AG20443 (cell line): ENCODE results near the gene PDE8B.

ENCODE experiments used
- DNase-seq: peaks from one replicate; pipeline ENCODE4 v3.0.0; 2012; ENCODE audit warnings: low spot score, mixed read lengths

PDE8B gene

DNA sequence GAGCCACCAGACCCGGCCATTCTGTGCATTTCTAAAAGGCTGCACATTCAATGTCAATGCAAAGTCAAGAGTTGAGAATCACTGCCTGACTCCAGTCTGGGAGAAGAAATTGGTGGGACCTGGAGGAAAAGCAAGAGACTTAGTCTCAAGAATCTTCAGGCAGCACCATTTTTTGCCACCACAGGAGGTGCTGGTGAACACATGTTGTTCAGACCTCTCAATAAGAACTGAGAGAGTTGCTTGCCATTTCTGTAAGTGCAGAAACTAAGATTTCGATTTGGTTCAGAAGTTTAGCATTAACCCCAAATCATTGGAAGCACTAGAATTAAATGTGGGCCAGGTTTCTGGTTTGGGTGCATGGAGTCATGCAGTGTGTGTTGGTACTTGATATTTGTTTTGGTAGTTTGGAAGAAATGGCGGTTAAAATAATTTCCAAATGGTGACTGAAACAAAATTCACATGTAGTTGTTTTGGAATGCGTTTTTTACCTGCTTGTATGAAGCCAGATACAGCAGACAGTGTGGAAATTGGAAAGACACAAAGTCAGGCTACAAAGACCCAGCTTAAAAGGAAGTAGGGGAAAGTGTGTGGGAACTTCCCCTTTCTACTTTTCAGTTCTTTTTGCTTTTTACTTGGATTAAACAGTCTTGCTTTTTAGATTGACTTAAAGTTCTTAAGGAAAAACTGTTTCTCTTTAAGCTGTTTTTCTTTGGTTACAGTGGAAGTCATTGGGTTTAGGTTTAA is 20.4 kb downstream of the PDE8B start:
- peak; percentile 30 for DNase-seq

DNA sequence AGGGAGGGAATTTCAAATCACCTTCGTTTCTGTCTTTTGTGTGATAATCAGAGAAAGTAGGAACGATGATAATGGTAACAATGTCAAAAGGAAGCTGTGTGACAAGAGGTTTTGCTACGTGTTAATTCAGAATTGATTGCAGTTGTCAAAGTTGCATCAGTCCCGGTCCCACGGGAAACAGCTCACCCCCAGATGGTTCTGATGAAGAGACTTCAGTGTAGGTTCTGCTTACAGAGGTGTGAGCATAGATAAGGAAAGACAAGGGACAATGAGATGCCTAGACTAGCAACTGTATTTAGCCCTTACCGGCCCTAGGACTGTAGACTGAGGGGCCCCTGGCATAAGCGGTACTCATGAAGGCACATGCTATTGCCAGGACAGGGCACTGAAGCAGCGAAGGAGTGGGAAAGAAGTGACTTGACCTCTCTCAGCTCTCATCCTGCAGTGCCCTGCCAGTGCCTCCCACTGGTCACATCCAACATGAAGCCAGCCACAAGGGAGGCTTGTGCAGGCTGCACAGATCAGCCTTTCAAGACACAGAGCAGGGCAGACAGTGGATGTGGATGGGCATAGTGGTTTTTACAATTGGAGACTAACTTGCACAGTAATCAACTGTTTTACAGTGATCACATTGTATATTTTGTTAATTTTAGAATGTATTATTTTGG is 21.1 kb downstream of the PDE8B start:
- no peak for DNase-seq

DNA sequence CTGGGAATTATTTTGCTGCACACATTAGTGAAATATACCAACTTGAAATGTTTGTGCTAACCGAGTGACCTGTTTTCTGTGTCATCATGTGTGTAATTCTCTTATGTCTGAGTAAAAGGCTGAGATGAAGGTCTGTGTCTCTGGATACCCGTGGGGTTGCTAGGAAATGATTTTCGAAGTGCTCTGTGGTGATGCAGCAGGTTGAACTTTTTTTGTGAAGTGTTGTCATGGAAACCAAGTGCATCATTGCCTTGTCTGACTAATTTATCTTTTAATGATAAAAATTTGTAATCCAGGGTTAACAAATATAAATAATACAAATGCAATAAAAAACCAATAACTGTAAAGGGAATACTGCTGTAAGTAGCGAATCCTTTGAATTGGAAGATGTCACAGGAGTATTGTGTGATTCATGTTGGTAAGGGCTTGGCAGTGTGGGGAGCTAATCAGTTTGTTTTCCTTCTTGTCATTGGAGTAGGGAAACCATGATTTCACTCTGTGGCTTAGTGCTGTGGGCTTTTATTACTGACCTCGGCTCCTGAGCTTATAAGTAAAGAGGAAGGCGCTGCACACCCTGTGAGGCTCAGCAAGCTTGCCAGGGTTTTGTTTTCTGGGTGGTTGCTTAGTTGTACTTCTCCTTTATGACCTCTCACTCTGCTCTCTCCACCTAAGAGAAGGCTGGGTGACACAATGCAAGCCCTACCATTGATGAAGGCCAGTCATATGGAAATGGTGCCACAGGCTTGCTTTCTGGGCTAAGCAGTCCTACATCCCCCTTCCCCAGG is 22.3 kb downstream of the PDE8B start:
- no peak for DNase-seq

DNA sequence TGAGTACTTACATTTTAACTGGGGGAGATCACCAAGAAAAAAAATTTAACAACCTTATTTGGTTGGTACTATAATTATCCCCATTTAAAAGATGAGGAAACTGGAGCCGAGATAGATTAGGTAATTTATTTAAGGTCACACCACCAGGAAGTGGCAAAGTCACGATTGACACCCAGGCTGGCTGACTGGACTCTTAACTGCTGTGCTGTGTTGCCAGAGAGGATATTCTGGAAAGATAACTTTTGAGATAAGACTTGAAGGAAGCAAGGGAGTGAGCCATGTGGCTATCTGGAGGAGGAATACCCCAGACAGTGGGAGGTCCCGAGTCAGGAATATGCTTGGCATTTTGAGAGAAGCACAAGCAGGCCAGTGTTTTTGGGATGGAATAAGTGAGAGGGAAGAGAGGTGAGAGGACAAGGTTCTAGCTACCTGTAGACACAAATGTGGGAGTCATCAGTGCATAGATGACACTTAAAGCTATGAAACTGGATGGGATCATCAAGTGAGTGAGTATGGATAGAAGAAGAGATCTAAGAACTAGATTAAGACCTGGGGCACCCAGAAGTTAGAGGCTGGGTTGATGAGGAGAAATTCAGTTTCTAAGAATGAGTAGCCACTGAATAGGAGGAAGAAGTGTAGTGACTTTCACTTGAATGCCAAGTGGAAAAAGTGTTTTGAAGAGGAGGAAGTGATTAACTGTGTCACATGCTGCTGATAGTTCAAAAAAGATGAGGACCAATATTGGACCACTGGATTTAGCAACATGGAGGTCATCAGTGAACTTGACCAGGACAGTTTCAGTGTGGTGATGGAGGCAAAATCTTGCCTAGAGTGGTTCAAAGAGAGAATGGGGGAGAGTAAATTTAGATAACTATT is 25.6 kb downstream of the PDE8B start:
- no peak for DNase-seq

DNA sequence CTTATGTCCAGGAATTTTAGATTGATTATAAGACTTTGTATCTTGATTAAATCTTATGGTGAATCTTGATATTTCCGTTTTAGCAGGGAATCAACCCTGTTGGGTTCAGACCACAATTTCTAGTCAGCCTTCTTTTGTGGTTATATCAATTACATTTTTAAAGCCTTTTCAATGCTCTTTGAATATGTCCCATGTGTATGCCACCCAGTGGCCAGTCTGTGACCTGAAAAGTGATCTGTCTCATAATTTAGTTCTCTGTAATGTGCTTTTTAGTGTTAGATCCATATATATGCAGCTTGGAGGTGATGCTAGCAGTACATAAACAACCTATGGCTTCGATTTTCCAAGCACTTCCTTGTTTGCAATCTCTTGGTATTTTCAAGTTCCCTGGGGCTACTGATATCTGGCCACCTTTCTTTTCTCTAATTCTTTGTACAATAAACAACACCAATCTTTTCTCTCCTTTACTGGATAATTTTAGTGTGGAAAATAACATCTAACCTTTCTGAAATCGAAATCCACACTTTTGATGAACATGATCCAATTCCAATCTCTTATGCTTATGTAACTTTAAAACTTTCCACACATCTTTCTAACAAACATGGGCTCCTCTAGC is 28.8 kb downstream of the PDE8B start:
- DNase-seq: no peak

DNA sequence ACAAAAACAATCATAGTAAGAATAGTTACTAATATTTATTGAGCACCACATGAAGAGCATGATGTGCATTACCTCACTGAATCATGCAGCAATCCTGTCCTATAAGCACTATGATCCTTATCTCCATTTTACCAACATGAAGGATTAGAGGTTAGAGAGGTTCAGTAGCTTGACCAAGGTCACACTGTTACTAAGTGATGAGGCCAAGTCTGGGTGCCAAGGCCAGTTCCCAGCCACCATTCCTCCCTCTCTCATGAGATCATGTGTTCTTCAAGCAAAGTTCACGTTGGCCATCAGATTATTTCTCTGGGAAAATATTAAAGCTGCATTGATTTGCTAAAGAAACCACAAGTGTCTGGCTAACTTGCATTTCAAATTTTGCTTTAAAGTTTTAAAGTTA is 31.0 kb downstream of the PDE8B start:
- DNase-seq: no peak

DNA sequence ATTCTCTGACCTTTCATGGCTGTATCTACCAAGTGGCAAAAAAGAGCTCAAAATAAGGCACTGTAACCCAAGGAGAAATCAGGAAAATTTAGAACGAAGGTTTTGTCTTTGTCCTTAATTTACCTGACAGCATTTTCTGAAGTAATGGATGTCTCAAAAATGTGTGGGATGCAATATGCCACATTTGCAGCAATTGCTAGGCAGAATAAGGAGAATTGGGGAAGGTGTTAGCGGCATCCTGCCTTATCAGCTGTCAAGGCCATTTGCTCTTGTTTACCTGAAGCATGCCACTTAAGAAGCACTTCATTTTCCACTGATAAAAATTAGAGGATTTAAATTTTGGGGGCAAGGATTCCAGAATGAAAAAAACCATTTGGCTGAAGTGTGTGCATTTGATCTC is 39.0 kb downstream of the PDE8B start:
- DNase-seq: no peak

DNA sequence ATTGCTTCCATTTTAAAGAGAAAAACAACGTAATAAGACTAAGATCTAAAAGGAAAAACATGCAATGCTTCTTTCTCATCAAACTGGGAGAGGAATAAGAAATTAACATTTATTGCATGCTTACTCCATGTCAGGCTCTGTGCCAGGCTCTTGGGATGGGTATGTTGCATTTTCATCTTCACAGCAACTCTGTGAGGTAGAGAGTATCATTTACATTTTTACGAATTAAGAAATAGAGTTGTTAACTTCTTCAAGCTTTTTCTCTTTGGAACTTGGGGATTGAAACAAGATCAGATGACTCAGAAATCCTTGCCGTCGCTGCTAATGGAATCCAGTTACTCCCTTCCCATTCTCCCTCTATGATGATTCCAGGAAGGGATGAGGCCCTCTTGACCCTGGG is 39.5 kb downstream of the PDE8B start:
- DNase-seq: no peak

DNA sequence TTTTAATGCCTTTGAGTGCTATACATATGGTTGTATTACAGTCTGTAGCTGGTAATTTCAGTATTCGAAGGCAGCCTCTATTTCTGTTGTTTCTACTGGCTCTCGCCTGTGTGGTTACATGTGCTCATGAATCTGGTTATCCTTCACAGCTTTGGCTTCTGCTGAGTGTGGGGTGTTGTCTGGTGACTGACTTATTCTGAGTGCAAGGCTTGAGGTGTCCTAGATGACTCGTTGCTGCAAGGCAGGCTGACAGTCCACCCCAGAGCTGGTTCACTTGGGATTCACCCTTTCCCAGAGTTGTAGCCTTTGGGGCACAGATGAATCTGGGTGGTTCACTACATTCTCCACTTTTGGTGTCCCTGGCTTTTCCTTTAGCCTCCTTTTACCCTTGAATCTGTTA is 41.4 kb downstream of the PDE8B start:
- no peak for DNase-seq

DNA sequence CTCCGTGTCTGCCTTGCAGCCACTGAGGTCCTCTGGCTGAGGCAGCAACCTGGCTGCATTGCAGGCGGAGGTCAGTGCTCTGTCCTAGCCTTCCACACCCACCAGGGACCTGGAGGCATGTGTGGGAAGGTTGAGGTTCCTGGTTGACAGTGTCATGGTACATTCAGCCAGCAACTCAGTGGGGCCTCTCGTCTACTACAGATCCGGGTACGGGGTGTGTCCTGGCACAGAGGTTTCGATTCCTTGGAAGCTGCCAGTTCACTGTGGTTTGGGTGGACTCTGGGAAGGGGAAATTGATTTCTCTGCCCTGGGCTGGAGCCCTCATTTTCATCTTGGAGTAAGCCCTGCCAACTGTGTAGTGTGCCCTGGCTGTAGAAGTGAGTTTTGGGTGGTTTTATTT is 45.1 kb downstream of the PDE8B start:
- DNase-seq: no peak

DNA sequence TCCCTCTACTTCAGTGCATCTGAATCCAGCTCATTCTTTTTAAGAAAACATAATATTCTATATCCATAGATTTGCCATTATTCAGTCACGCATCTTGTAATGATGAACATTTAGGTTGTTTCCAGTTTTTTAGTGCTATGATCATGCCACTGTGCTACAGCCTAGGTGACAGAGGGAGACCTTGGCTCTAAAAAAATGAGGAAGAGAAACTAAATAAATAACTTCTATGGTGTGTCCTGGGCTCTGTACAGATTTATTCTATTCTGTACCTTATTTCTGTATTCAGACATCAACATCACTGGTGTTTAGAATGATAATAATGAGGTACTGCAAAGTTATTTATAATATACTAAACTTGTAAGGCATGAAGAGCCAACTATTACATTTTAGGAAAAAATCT is 45.9 kb downstream of the PDE8B start:
- DNase-seq: no peak

DNA sequence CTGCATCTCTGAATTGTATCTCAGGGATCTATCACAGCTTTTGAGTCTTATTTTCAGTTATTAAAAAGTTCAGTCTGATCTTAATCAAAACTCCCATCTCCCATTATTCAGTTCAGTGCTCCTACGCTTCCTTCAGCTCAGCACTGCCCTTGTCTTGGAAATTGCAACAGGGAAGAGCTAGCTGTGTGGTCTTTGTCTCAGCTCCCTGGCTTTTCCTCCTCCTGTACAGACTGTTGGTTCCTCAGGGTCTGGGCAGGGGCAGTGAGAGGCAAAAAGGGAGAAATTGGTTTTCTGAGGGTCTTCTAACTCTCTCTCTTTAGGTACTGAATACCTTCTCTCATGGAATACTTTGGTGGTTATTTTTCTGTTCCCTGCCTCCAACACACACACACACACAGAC is 48.2 kb downstream of the PDE8B start:
- no peak for DNase-seq

DNA sequence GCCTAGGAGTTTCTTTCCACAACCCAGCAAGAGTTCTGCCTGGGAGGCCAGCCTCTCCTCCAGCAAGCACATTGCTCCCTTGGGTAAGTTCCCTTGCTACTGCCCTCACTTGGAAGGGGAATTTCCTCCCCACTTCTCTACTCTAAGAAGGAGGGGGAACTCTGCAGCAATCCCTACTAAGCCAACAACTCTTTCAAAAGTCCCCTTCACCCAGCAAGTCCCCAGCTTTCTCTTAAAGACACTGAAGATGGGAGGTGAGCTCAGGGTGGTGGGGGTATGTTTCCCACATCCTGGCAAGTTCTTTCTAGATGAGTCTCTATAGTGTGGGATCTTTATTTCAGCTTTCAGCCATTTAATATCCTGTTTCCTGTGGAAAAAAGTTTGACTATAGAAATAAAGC is 49.0 kb downstream of the PDE8B start:
- no peak for DNase-seq

DNA sequence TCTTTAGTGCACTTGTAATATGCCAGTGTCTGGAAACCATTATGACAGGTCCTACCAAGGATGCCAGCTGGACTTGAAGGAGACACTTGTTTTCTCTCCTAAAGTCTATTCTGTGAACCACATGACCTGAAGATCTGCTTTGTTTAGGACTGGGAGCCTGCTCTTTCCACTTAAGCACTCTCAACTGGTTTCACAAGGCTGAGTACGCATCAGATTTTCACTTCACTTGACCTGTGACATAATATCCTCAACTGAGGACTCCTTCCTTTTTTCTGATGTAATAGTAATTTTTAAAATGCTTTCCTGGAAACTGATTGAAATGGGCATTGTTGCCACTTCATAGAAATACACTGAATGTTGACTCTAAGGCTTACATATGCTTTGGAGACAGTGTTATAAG is 52.2 kb downstream of the PDE8B start:
- DNase-seq: no peak

DNA sequence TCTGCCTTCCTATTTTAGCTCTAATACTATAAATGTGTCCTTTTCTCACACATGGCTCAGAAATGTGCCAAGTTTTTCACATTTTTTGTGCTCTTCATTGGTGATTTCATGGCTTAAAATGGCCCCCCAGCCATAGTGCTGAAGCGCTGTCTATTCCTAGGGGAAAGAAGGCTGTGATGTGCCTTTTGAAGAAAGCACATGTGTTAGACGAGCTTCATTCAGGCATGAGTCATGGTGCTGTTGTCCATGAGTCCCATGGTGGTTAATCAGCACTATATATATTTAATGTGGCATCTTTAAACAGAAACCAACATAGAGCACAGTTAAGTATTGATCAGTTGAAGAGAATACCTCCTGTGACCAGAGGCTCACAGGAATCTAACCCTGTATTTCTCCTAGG is 55.8 kb downstream of the PDE8B start:
- DNase-seq: peak; percentile 40

DNA sequence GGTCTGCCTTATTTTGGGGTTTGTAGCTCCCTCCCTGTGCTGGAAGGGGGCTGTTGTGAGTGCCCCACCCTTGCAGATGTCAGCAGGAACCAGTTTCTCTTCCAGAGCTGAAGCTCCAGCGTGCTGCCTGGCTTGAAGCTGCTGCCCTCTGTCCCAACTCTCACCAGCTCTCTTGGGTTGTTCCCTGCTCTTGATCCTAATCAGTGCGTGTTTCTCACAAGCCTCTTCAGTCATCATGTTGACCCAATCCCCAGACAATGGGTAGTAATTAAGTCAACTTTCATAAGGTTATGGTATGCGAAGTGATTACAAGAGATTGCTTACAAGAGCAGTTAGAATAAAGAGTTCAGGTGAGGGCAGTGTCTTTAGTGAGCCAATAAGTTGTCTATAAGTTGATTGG is 57.0 kb downstream of the PDE8B start:
- DNase-seq: no peak

DNA sequence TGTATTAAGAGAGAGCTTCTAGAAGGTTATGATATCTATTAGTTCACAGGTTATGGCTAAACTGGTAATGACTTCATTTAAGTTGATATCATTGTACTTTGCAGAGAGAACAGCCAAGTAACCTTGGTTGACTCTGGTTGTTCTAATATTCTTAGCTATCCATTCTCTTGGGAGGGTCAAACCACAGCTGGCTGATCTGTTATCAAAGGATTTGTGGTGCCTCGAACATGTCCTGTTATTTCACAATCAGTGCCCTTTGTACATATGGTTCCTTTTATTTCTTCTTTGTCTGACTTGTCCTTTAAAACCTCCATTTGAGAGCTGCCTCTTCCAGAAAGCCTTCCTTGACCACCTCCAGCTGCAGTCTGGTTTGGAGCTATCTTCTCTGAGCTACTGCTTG is 61.7 kb downstream of the PDE8B start:
- no peak for DNase-seq

DNA sequence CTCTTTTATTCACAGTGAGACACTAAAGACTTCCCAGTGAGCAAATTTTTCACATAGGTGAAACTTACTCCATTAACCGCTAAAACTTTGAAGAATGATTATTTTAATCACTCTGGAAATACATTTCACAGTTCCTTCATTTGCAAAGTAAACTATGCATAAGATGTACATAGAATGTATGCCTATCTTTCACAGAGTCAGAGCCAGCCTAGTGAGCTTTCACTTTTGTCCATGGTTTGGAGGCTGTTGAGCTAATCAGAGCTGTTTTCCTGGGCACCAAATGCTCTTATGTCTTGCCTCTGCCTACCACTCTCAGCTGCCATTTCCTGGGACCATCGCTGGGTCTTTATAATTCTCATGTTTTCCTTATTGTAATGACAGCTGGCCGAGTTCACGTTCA is 67.3 kb downstream of the PDE8B start:
- DNase-seq: no peak

DNA sequence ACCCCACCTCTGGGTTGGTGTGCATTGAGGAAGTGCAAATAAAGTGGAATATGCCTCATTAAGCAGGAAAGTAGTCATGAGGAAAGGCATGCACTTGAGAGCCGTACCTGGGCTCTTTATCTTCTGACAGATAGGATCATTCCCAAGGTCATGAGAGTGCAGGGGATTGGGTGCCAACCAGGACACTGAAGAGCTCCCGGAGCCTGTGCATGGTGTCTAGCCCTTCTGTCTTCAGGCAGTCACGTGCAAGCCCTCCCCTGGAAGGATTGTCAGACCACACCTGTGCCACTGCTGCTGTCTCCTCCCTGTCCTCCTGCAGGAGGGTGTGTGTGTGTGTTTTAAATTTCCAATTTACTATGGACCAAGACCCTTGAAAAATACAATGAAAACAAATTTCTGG is 69.6 kb downstream of the PDE8B start:
- no peak for DNase-seq

DNA sequence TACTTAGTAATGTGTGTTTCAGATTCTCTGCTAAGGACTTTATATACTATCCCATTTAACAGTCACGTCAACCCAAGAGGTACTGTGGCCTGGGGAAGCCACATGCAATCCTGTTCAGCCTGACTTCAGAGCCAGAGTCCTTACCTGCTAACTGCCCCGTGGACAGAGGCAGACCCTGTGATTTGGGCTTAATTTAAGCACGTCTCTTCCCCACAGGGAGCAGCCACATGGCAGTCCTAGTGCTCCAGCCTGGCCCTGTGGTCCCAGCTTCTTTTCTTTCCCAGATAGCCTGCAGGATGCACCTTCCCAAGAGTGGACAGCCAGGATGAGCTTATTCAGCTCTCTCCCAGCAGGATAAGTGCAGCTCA is 71.5 kb downstream of the PDE8B start:
- no peak for DNase-seq

DNA sequence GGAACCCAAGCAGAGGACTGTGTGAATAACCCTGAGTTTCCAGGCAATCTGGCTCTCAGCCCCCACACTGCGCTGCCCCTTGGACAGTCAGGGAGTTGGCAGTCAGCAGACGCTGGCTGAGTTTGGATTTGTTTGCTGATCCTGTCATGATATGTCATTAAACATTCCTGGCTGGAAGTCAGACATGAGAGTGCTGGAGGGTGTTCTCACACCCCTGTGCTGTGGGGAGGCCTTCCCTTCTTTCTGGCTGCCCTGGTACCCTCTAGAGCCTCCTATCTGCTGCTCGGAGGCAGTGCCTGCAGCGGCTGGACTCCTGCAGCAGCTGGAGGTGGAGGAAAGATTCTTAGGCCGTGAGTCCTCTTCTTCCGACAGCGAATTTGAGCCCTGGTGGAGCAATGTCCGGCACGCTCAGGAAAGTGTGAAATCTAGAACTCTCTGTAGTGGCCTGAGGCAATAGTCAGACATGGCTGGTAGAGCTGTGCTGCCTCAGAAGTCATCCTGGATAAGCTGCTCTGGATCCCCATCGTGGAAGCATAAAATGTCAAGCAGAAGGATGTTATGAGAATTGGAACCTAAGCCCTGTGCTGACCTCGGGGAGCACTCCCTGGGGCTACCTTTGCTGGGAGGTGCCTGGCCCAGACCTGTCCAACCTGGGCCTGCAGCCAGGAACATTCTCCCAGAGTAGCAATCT is 72.0 kb downstream of the PDE8B start:
- DNase-seq: peak; percentile 91
